Suppressor macrophage treated with lipopolysaccharide for 1 hour (primary cell): ENCODE results near the gene YJEFN3.

ENCODE experiments used
- DNase-seq, 3 donors: peaks; one replicate each; pipeline ENCODE4 v3.0.0-alpha.2; 2020 to 2022

YJEFN3 gene

DNA sequence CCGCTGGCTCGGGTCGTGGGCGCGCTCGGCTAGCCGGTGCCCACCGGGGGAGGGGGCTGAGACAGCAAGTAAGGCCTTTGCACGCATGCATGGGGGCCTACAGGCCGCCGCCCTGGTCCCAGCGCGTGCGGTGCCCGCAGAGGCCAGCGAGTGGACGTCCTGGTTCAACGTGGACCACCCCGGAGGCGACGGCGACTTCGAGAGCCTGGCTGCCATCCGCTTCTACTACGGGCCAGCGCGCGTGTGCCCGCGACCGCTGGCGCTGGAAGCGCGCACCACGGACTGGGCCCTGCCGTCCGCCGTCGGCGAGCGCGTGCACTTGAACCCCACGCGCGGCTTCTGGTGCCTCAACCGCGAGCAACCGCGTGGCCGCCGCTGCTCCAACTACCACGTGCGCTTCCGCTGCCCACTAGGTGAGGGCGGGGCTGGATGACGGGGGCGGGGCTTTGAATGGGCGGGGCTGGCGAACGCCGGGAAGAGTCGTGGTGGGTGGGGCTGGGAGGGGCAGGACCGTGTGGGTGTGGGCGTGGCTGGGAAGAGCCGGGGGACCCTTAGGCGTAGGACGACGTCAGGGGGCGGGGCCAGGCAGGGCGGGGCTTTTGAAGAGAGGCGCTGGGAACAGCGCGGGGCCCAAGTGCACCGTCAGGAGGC lies 11.5 kb downstream of the YJEFN3 start:
- peak; percentile 75 to 92 (median 79) for DNase-seq

DNA sequence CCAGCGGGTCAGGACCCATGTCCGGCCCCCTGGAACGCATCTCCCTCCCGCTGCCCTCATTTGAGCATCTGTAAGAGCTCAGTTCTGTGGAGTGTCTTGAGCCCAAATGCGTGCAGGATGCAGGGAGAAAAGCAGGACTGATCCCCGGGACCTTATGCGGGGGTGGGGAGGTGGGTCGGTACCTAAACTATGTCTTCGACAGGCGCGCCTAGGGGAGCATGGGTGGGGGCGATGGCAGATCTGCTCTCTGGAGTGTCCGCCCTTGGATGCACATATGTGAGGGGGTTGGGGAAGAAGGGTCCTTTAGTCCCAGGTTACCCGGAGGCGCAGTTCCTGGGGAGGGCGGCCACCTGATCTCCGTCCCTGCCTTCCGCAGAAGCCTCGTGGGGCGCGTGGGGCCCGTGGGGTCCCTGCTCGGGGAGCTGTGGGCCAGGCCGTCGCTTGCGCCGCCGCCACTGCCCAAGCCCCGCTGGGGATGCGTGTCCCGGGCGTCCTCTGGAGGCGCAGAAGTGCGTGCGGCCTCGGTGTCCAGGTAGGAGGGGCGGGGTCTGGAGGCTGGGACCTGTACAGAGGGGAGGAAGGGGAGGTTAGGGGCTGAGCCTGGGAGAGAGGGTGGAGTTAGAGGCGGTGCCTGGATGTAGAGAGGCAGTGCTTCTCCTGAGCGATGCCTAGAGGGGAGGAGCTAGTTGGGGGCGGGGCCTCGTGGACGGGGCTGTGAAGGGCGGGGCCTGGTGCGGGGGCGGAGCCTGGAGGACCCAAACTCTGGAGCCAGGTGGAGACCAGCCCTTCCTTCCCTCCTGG lies 12.2 kb downstream of the YJEFN3 start:
- DNase-seq, result peak; percentile 52 to 72 (median 54)

DNA sequence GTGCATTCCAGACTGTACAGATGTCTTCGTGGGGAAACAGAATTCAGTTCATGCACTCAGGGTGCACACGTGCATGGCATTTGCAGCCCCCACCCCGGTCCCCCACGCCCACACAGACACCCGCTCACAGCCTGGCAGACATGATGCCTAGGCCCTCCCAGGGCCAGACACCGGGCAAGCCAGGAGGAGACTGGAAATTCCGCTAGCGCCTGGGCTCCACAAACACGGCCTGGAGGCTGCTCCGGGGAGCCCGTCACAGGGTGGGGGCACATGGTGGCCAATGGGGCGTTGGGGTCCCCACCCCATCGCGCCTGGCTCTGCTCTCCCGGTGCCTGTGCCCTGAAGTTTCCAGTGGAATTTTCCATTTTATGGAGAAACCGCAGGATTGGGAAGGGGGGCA lies 12.9 kb downstream of the YJEFN3 start:
- DNase-seq, result no peak

DNA sequence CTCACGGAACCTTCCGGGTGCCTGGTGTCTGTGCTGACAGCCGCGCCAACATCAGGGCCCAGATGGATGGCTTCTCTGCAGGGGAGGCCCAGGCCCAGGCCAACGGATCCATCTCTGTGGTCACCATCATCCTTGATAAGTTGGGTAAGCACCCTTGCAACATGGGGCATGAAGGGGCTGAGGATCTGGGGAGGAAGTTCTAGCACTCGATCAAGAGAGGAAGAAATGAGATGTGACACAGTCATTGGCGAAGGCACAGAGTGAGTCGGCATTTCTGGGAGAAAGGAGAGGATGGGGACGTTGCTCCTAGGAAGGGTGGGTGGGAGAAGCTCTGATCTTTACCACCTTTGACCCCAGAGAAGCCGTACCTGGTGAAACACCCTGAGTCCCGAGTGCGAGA lies 13.8 kb downstream of the YJEFN3 start:
- peak; percentile 51 to 56 (median 53) for DNase-seq

DNA sequence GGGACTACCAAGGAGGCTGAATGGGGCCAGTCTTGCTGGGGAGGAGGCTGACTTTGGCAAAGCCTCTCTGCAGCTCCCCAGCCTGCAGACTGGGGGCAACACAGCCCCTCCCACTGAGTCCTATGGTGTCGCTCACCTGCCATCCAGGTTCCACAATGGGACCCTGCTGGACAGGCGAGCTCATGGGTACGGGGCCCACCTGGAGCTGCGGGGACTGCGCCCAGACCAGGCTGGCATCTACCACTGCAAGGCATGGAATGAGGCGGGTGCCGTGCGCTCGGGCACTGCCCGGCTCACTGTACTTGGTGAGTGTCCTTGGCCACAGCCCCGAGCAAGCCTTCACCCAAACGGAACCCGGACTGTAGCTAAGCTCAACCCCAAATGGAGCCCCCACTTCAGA lies 14.4 kb downstream of the YJEFN3 start:
- DNase-seq, result no peak

DNA sequence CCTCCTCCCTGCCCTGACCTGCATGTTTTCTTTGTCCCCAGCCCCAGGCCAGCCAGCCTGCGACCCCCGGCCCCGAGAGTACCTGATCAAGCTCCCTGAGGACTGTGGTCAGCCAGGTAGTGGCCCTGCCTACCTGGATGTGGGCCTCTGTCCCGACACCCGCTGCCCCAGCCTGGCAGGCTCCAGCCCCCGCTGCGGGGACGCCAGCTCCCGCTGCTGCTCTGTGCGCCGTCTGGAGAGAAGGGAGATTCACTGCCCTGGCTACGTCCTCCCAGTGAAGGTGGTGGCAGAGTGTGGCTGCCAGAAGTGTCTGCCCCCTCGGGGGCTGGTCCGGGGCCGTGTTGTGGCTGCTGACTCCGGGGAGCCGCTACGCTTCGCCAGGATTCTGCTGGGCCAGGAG lies 14.9 kb downstream of the YJEFN3 start:
- no peak for DNase-seq

DNA sequence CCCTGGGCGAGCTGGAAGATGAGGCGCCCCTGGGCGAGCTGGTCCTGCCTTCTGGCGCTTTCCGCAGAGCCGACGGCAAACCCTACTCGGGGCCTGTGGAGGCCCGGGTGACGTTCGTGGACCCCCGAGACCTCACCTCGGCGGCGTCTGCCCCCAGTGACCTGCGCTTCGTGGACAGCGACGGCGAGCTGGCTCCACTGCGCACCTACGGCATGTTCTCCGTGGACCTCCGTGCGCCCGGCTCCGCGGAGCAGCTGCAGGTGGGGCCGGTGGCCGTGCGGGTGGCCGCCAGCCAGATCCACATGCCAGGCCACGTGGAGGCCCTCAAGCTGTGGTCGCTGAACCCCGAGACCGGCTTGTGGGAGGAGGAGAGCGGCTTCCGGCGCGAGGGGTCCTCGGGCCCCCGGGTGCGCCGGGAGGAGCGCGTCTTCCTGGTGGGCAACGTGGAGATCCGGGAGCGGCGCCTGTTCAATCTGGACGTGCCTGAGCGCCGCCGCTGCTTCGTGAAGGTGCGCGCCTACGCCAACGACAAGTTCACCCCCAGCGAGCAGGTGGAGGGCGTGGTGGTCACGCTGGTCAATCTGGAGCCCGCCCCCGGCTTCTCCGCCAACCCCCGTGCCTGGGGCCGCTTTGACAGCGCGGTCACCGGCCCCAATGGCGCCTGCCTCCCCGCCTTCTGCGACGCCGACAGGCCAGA lies 15.7 kb downstream of the YJEFN3 start:
- DNase-seq, result no peak

DNA sequence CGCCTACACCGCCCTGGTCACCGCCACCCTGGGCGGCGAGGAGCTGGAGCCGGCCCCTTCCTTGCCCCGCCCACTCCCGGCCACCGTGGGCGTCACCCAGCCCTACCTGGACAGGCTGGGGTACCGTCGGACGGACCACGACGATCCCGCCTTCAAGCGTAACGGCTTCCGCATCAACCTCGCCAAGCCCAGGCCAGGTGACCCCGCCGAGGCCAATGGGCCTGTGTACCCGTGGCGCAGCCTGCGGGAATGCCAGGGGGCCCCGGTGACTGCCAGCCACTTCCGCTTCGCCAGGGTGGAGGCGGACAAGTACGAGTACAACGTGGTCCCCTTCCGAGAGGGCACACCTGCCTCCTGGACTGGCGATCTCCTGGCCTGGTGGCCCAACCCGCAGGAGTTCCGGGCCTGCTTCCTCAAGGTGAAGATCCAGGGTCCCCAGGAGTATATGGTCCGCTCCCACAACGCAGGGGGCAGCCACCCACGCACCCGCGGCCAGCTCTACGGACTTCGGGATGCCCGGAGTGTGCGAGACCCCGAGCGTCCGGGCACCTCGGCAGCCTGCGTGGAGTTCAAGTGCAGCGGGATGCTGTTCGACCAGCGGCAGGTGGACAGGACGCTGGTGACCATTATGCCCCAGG lies 16.4 kb downstream of the YJEFN3 start:
- DNase-seq, result no peak

DNA sequence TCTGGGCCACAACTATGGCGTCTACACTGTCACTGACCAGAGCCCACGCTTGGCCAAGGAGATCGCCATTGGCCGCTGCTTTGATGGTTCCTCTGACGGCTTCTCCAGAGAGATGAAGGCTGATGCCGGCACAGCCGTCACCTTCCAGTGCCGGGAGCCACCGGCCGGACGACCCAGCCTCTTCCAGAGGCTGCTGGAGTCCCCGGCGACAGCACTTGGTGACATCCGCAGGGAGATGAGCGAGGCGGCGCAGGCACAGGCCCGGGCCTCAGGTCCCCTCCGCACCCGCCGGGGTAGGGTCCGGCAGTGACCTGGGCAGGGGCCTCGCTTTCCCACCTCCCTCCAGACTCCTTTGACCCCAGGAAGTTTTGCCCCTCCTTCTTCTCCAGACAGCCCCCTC lies 17.0 kb downstream of the YJEFN3 start:
- DNase-seq, result no peak

DNA sequence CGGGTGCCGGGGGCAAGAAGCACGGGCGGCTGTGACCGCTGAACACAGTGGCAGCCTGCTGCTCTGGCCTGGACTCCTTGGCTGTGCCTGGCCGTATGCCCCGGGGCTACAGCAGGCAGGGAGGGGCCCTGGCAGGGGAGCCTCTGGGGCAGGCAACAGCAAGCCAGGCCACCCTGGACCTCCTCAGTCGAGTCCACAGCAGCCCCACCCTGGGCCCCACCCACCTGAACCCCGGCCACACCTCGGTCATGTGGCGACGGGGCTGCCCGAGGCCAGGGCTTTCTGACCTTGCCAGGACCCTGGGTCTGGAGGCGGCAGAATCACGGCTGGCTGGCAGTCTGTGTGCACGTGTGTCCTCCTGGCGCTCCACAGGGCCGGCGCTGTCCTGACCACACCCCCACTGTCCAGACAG lies 18.0 kb downstream of the YJEFN3 start:
- no peak for DNase-seq

DNA sequence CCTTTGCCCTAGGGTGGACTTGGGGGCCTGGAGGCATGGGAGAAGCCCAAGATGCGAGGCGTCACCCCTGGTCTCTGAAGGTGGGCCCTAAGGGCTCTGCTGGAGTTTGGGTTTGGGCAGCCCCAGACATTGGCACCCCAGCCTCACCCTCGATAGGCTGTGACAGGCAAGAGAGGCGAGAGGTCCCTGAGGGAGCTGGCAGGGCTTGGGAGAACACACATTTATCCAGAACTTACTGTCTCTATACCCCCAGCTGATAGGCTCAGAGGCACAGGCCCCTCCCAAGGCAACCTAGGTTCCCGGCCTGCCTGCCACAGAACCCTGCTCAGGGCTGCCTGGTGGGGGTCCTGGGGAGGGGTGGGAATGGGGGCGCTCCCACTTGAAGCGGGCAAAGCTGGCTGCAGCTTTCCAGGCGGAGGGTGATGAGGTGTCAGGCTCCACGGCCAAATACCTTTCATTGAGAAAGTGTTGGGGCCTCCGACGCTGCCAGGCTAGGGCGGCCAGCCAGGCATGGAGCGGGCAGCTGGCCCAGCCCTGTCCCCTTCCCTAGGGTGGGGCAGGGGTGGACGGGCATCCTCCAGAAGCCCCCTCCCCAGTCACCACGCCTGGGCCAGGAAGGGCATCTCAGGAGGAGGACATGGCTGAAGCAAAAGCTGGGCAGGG lies 19.1 kb downstream of the YJEFN3 start:
- no peak for DNase-seq

DNA sequence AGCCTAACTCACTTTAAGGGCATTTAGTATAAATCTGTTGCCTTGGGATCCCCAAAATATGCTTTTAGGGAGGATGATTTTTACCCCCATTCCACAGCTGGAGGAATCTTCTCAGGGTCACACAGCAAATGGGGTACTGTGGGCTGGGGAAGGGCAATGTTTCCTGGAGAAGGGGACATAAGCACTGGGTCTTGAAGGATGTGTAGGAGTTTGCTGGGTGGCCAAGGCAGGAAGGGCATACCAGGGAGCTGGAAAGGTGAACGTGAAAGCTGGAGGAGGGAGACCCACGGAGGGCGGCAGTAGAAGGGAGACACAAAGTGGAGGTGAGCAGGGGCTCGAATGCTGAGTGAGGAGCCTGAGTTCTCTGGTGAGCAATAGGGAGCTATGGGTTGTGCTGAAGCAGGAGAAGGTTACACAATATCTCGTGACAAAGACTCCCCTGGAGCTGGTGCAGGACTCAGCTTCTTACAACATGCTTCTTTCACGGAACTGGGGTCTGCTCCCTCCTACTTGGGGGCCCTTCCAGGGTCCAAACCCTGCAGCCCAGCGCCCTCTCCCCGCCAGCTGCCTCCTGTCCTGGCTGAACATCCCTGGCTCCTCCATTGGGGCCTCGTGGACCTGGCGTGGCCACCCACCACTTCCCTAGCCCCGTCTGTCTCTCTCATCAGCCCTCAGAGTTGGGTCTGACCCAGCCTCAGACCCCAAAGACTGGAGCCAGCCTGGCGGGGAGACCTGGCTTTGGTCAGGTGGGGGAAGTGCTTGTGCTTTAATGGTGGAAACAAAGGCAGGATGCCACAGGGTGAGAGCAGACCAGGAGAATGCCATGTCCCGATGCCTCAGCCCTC lies 20.4 kb downstream of the YJEFN3 start:
- peak in 1 of 3 donors; percentile 35 for DNase-seq

DNA sequence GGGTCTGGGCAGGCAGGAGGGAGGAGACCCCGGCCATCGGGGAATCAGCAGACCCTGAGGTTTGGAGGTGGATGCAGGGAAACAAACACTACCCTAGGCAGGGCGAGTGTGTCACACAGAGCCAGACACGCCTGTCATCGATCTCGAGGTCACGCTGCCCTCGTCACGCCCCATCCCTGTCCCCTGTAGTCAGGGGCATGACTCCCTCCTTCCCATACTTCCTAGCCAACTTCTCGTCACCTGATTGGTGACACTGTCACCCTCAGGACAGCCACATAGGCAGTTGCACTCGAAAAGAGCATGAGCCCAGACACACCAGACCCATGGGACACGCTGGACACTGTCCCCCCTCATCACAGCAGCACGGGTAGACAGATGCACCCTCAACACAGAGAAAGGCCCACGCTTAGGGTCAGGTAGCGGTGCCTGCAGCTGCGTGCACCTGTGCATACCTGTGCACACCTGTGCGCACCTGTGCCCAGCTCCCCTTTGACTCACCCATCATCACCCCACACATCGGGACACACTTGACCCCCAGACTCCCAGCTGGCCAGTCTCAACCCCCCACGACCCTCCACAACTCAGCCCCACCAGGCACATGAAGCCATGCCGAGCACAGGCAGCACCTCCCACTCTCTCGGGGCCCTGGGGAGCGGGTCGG lies 21.2 kb downstream of the YJEFN3 start:
- no peak for DNase-seq

DNA sequence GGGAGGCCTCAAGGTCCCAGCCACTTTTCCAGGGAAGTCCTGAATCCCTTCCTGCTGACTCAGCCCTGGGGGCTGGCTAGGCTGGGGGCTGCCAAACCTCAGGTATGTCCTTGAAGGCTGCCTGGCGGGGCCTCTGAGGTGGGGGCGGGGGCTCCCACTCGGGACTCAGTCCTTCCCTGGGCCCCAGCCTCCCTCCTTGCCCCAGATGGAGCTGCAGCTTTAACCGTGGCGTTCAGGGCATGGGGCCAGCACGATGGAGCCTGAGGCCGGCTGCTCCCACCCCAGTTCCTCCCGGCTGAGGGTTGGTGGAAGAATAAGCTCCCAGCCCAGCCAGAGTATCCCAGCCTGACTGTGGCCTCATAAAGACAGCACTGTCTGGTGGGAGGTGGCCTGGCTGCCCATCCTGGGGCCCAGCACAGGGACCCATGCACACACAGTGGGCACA lies 21.8 kb downstream of the YJEFN3 start:
- DNase-seq, result no peak

DNA sequence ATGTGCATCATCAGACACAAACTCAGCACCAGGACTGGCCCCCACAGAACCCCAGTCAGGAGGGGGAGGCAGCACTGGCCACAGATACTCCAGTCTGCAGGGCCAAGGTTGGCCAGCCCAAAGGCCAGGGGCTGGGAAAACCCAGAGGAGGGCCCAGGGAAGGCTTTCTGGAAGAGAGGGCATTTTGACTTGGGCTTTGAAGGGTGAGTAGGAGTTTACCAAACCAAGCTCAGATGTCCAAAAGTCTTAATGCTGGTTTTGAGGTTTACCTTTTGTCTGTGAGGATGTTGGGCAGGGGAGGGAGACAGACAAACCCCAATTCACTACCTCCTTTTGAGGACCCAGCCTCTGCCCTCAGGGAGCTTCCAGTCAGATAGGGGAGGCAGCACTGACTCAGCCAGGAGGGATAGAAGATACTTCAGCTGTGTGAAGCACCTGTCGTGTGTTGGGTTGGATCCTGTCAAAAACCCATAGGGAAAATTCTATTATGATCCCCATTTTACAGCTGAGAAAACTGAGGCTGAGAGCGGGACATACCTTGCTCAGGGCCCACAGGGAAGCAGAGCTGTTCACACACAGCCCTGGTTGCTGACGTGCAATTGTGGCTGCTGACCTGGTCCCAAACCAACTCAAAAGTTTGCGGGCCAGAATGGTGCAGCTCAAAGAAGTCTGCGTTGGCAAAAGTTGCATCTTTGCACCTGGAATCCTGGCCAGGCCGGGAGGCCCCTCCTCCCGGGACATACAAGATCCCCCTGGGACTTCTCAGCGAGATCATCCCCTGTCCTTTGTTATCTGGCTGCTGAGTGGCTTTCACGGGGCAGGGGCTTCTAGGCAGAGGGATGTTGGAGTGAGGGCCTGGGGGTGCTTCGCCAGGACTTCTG lies 22.5 kb downstream of the YJEFN3 start:
- no peak for DNase-seq

DNA sequence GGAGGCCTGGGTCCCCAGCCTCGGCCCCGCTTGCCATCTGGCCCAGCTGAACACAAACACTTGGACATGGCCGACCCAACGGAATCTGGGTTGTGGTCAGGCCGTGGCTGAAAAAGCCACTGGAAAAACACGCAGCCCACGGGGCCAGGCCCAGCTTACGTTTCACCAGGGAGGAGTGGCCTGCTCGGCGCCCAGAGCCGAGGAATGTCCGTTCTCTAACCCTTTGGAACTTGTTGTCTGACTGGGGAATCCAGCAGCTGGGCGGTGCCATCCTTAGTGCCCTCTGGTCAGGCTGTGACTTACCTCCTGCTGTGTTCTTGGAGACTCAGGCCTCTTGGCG lies 23.1 kb downstream of the YJEFN3 start:
- no peak for DNase-seq

DNA sequence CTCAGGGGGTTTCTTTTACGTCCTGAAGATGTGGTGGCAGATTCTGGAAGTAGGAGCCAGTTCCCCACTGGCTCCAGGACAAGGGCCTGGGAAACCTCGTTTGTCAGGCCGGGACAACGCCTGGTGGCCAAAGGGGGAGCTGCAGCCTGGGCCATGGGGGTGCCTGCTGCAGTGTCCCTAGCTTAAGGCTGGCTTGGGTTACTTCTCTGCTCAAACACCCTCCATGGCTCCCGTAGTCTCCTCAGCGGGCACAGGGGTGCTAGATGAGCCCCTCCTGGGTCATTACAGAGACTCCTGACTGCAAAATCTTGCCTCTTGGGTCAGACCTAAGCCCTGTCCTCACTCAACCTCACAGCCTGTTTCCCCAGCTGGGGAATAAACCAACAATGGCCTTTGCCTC lies 24.1 kb downstream of the YJEFN3 start:
- peak; percentile 42 to 76 (median 60) for DNase-seq

DNA sequence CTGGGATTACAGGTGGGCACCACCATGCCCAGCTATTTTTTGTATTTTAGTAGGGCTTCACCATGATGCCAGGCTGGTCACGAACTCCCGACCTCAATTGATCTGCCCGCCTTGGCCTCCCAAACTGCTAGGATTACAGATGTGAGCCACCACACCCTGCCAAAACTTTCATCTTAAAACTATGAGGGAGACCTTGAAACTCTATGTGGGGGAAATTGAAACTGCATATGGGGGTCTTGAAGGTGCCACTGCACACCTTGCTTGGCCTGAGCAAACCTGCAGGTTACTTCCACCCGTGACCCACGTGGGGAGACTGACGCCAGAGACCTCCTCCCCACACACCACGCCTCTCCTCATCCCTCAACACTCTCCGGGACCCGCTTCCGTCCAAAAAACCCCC lies 25.0 kb downstream of the YJEFN3 start:
- no peak for DNase-seq

DNA sequence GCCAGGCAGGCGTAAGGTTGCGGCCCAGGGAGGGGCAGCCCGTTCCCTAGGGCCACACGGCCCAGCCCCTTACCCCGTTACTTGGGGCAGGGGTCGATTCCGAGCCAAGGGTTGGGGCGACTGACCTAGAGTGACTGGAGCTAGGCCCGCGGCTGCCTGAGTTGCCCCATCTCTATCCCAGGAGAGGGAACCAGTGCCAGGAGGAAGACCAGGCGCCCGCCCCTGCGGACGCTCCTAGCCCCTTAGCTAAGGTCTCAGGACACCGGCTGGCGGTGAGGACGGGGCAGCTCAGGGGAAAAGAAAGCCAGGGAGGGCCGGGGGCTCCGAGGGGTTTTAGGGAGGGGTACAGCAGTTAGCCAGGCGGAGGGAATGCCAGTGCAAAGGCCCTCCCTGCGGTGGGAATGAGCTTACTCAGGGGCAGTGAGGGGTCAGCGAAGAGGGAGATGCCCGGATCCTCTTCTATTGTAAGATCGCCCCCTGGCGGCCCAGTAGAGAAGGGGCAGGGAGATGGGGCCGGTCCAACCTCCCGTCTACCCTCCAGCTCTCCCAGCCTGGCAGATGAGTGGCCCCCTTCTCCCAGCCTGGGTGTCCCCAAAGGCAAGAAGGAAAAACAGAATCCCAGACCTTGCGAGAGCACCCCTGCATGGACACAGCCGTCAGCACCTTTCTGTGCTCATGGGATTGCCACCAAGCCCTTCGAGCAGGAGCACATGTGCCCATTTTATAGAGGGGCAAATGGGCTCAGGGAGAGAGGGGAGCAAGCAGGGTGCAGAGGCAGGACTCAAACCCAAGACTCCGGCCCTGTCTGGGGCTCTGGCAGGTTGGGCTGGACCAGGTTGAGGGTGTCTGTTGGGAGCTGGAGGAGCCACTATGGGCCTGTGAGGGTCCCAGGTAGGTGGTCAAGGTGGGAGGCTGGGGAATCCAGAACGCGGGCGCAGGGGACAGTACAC lies 25.6 kb downstream of the YJEFN3 start:
- peak; percentile 68 to 86 (median 79) for DNase-seq
